Type B pancreatic cell (in vitro differentiated cells): ENCODE data around the gene MORF4L1. TPM values are rescaled to one million over a fixed set of nuclear protein-coding genes. Genes with fewer than 3 reads are reported as not detected.

ENCODE experiments used
- DNase-seq: peaks from one replicate; pipeline ENCODE4 v3.0.0; 2021; ENCODE audit warnings: mixed read lengths; ENCODE audit not compliant: unreplicated experiment; ENCODE audit errors: extremely low spot score
- H3K27ac Mint-ChIP-seq: 2 replicates; pipeline ENCODE4 v1.8.0; 2021; ENCODE audit warnings: mild to moderate bottlenecking, mixed read lengths
- H3K27me3 Mint-ChIP-seq: 2 replicates; pipeline ENCODE4 v1.8.0; 2021; ENCODE audit warnings: mixed read lengths
- H3K36me3 Mint-ChIP-seq: 2 replicates; pipeline ENCODE4 v1.8.0; 2021; ENCODE audit warnings: mixed read lengths
- H3K4me1 Mint-ChIP-seq: one replicate; pipeline ENCODE4 v1.8.0; 2021; ENCODE audit warnings: mixed read lengths; ENCODE audit not compliant: unreplicated experiment
- H3K4me3 Mint-ChIP-seq: 2 replicates; pipeline ENCODE4 v1.8.0; 2021; ENCODE audit warnings: mild to moderate bottlenecking, mixed read lengths
- H3K9me3 Mint-ChIP-seq: 2 replicates; pipeline ENCODE4 v1.8.0; 2021; ENCODE audit warnings: mixed read lengths
- CTCF ChIP-seq: fragments of 200-600 bp; sonication (generic); conservative IDR thresholded peaks from 2 replicates; pipeline ENCODE4 v1.5.0; 2021; ENCODE audit warnings: antibody characterized with exemption, mild to moderate bottlenecking
- total RNA-seq: library from RNA; stranded (reverse); gene quantifications from 2 replicates; pipeline ENCODE4 v1.2.1, GENCODE V29; 2021; ENCODE audit warnings: low replicate concordance

MORF4L1 gene
- total RNA-seq, 1 donor from 2014 or later, result 372 TPM

- H3K27me3 Mint-ChIP-seq, result peaks cover 21% of the 10 kb centered on the region
- no peak overlapping the region for H3K27ac Mint-ChIP-seq
- TF ChIP-seq CTCF, result no peak
- no peak for DNase-seq
- H3K36me3 Mint-ChIP-seq, result no peaks in the 10 kb centered on the region
- H3K4me3 Mint-ChIP-seq, result peak overlapping the region; percentile 45
- peaks cover 5% of the 10 kb centered on the region for H3K4me1 Mint-ChIP-seq
- H3K9me3 Mint-ChIP-seq, result no peaks in the 10 kb centered on the region
Observed at GRCh38 chr15:78947506-78947905, 74.8 kb downstream of the MORF4L1 start.

Other genes starting within 250 kb of the MORF4L1 start
- gene CHRNB4, start 231.7 kb upstream of the MORF4L1 start, total RNA-seq, result 3.8 and 4.6 TPM in 2 replicates
- gene ADAMTS7, start 61.4 kb upstream of the MORF4L1 start, total RNA-seq, result 8.4 and 51.9 TPM in 2 replicates
- 55.4 and 77.1 TPM in 2 replicates for gene CTSH, start 72.2 kb downstream of the MORF4L1 start, total RNA-seq
- gene RASGRF1, start 217.9 kb downstream of the MORF4L1 start, total RNA-seq, result 0.41 and 1.5 TPM in 2 replicates